NCI-H146 (cell line): ENCODE data around the gene GULP1.
A peak's percentile ranks its signal among the peaks of the same experiment; 100 is the strongest.
"Not testable (repeated sequence)": the region's sequence is repeated elsewhere in the genome, so short reads cannot be mapped to it uniquely, and the experiment has no call there.

Experiments used
- DNase-seq: peaks from one replicate; lab custom pipeline; 2025; lab: John Stamatoyannopoulos, UW

Gene GULP1

DNA sequence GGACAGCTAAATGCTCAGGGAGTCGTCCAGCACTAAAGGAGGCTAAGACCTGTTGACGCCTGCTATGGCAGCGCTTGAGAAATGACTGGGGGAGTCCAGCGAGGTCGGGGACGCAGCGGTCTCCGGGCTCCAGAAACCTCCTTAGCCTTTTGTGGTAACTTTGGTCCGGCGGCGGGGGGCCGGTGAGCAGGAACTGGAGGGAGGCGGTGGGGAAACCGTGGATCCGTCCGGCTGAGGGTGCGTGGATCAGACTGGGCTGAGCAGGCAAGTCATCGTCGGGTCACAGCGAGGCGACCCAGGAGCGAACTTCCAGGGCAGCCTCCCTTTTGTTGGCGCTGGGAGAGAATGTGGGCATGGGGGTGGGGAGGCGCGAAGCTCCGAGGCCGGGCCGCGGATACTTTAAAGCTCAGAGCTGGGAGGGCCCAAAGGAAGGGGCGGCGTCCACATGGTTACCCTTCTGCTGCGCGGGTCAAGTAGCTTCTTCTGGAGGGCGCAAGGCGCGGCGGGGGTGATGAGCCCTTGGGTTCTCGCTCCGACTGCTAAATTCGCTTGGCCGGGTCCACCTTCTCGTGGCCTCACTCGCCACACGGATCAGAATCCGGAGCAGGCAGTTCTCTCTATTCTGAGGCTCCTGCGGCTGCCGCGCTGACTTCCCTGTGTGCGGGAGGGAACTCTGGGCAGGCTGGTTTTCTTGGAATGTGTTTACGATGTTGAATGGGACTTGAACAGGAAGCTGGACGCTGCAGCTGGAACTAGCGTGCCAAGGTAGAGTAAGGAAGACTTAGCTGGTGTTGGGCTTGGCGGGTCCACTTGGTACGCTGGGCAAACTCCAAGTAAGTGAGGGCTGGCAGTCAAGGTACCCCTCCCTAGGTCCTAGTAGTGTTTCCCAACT is 920 bp downstream of the GULP1 start:
- DNase-seq = peak; percentile 87

DNA sequence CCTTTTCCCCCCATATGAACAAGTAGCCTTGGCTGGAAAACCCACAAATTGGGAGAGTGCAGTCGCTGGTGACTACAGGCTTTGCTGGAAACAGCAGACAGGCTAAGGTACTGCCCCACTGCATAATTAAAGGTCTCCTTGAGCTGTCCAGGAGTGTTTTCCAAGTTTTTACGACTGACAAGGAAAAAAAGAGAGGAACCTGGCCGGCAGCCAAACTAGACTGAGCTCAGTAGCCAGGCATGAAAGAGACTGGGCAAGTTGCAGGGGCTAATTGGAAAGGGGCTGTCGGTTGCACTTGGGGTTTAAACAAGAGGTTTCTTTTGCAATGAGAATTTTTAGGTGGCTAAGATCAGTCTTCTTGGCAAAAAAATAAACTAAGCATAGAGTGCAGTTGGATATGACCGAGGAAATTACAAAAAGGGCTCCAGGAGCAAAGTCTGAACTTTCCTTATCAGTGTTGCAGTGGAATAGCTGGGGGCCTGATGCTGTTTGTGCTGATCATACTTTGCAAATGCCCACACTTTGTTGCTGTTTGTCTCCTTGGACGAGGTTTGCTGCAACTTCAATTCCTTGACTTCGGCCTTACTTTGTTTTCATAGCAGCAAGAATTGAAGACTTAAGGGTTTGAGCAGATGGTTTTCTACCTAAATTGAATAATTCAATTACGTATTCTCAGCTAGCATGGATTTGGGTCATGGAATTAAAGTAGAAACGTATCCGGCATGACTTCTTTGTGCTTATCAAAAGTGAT is 2.1 kb downstream of the GULP1 start:
- peak; percentile 68 for DNase-seq

DNA sequence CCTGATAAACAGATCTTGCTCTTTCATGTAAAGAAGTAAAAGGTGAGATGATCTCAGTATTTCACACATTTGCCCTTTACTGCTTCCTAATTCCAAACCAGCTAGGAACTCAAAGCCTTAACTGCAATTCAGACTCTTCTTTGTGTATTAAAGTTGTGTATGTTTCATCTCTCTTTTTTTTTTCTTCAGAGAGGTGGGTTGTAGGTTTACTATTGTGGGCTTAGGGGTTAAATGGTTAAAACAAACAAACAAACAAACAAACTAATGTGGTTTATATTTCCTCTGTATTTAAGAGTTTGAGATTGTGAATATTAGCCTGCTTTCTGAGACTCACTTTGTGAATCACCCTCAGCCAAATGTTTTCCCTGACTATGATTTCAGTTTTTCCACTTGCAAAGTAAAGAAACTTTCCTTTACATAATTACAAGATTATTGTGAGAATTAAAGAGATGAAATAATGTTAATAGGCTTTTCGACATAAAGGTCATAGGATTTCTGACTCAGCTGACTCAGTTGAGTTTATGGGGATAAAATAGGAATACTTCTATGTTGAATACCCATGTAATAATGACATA is 2.8 kb downstream of the GULP1 start:
- DNase-seq = no peak

DNA sequence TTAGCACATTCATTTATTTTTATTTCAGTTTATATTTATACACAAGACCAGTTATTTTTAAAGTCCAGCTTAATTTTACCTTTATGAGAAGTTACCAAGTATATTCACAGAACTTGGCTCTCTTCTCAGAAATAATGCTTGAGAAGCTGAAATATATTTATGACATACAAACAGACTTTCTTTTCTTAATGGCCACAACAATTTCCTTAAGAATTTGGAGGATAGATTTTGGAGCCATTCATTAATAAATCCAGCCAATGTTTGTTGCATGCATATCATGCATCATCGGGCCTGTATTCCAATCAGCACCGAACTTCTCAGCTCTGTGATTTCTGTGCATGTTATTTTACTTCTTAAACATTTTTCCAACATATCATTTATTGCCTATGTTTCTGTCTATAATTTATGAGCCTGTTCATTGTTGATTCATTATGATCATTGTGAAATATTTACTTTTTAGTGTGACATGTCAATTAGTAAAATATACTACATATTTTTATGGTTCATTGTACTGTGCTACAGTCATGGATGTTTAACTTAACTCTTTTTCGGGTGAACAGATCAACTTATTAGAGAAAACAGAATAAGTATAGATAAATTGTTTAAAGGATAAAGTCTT is 3.5 kb downstream of the GULP1 start:
- DNase-seq = no peak

DNA sequence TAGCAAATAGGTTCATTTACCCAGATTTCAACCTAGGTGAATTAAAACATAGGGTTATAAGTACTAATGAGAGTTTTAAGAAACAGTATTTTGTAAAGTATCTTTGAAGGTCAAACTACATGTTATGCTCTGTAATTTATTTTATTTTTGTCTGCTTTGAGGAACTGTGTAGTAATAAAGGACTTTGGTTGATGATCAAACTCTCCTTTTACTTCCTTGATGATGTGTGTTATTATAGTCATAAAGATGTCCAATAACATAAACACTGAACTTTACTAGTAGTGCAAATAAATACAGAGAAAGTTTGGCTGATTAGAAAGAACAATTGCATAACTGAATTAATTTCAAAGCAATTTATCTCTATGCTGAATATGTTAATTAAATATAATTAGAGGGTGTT is 6.3 kb downstream of the GULP1 start:
- DNase-seq = no peak

DNA sequence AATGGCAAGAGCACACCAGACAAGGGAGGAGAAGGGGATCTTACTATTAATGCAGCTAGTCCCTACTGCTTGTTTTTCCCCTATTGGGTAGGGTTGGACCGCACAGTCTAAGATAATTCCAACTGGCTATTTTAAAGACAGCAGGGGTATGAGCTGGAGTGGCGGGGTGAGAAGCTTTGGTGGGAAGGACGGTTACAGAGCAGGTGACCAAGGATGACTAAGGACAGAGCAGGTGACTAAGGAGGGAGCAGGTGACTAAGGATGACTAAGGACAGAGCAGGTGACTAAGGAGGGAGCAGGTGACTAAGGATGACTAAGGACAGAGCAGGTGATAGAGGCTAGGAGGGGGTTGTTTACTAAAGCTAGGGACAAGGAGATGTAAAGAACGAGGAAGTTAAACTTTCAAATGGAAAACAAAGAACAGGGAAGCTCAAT is 7.3 kb downstream of the GULP1 start:
- not testable (repeated sequence) for DNase-seq

DNA sequence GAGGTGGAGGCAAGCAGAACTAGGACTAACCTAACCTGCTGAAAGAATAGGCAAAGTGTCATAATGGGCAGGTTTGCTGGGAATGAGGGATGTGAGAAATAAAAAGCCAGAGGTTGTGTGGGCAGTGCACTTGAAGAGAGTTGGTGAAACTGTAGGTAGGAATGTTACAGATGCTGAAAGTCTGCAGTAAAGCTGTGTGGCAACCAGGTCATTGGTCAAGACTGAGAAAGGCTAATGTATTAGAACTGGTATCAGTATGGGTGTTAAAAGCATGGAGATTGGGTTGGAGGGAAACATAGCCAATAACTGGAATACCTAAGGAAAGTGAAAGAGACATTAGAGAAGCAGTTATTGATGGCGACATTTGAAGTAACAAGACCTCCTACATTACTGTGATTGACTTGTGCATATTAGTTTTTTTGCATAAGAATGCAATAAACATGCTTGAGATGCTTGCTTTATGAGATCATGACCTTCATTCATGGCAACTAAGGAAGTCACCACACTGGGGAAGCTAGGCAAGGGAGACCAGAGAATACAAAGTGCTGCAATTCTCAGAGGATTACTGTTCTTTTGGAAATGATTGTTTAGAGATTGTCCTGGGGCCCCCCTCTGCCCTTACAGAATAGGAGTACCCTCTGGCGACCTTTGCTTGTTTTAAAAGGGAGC is 11.8 kb downstream of the GULP1 start:
- no peak for DNase-seq

DNA sequence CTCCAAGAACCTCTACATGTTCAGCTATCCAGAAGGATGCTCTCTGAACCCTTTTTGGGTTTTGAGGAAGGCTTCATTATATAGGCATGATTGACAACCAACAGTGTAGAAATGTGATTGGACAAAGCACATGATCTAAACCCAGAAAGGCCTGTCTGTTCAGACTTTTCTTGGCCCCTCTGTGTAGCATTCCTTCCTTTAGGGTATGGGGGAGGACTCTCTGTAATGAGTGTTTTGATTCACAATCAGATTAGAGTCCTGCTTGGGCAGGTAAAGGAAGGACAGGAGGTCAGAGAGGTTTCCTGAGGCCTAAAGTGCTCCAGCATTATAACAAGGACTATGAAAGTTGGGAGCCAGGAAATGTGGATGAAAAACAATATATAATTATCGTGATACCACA is 13.6 kb downstream of the GULP1 start:
- DNase-seq = no peak

DNA sequence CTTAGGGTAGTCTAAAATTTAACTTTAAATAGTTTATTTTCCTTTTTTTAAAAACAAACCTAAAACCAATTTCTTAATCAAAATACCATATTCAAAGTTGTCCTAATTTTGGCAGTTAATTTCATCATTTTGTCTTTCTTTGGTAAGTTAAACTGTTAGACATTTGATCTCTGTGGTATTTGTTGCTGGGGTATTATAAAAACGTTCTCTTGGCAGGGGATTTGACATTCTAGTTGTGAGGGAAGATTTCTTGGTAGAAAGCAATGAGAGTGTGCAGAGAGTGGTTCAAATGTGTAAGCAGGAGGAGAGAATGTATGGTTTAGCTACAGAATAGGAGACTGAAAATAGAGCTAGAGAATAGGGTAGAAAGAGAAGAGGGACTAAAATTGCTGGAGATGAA is 14.6 kb downstream of the GULP1 start:
- no peak for DNase-seq

DNA sequence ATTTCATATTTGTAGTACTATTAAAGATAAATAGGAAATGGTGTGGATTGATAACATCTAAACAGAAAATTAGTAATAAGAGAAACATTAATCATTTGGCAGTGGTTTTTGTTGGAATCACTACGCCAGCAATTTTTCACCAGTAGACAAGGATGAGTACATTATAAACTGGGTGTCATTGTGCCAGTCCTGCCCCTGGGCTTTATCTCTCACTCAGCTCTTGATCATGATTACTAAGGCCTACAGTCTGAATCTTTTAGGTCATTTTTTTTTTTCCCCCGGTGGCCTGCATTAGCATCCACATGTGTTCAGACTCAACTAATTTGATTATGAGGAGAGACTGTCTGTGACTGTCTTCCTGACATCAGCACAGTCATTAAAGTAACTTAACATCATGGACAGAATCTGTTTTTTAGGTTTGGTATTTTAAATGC is 16.2 kb downstream of the GULP1 start:
- DNase-seq = no peak

DNA sequence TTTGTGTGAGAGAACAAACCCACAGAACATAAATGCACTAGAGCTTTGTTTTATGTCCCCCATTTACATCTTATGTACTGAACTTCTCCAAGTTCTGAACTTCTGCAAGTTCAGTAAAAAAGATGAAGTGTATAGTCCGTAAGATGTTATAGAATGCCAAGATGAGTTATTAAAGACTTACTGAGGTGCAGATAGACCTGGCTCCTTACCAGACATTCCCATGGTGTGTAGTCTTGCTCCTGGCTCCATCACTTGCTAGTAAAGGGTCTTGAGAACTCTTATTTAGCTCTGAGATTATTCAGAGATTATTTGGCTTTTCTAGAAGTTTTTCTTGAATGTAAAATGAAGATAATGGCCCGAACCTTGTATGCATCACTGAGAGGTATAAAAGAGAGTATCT is 16.8 kb downstream of the GULP1 start:
- DNase-seq = no peak

DNA sequence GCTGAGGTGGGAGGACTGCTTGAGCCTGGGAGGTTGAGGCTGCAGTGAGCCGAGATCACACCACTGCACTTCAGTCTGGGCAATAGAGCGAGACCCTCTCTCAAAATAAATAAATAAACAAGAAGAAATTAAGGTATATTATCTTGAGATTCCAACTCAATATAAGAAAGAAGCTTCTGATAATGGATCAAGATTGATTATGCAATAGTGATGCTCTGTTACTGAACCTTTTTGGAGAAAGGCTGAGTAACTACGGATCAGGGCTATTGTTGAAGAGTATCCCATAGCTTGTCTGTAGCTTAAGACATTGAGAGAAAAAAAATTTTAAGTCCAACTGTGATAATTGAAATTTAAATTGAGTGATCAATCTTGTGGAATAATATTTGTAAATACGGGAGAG is 17.7 kb downstream of the GULP1 start:
- DNase-seq = no peak

DNA sequence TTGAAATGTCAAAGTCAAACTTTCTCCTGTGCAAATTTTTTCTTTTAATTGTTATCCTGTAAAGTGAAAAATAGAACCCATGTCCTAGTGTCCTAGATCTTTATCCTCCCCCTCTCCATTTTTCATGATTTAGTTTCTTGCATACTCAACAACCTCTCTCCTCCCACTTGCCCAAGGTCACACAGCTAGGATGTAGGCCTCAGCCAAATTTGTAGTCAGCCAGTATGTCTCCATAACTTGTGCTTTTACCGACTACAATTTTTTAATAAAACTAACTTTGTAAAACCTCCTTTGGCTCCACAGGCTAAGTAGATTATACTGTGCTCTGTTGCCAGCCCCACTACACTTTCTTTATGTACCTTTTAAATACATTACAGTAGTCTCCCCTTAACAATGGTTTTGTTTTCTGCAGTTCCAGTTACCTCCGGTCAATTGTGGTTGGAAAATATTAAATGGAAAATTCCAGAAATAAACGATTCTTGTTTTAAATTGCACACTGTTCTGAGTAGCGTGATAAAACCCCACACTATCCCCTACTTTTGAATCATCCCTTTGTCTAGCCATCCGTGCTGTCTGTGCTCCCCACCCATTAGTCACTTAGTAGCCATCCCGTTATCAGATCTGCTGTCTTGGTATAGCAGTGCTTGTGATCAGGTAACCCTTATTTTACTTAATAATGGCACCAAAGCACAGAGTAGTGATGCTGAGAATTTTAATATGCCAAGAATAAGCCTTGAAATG is 22.8 kb downstream of the GULP1 start:
- no peak for DNase-seq

DNA sequence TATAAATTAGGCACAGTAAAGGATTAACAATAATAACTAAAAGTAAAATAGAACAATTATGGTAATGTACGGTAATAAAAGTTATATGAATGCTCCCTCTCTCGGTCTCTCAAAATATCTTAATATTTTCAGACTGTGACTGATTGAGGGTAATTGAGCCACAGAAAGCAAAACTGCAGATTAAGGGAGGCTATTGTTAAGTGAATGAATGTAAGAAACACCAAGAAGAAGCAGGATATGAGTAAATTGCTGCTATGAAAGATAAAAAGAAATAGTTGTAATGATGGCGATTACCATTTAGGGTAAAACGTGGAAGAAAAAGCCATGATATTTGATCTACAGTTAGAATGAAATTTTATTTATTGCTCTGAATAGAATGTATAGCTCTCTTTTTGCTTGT is 24.1 kb downstream of the GULP1 start:
- DNase-seq = no peak

DNA sequence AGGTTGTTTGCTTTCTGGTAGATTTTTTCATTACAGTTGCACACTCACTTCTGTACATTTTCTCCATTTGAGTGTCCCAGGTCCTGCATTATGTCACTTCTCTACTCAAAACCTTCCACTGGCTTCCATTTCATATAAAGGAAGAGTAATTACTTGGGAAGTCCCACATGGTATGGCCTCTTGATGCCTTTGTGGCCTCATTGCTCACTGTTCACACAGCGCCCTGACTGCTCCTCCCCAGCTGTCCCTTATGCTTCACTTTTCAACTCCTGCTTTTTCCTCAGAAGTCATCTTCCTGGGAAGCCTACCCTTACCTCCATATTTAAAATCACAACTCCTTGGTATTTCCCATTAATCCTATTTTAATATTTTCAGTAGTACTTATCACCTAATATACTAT is 24.7 kb downstream of the GULP1 start:
- DNase-seq = no peak

DNA sequence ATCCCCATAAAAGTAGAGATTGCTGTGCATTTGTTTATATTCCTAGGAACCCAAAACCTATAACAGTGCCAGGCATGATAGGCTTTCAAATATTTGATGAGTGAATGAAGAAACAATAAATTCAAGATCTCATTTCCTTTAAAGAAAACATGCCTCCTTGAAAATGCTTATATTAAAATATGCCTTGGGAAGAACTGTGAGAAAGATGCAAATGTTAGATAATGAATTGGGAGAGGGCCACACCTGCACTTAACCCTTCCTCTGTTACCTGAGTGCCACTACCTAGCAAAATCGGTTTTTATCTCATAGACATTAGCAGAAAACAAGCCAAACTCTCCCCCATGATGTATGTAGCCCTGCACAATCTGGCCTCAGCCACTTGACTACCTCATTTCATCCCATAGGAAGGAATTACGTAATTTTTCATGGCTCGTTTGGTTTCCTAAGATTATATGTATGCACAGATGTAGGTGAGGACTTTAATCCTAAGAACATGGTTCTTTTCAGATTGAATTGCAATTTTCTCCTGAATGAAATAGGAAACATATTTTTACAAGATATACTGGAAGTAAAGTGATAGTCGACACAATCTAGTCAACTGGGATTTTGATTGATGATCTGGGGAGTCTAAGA is 25.2 kb downstream of the GULP1 start:
- DNase-seq = no peak

DNA sequence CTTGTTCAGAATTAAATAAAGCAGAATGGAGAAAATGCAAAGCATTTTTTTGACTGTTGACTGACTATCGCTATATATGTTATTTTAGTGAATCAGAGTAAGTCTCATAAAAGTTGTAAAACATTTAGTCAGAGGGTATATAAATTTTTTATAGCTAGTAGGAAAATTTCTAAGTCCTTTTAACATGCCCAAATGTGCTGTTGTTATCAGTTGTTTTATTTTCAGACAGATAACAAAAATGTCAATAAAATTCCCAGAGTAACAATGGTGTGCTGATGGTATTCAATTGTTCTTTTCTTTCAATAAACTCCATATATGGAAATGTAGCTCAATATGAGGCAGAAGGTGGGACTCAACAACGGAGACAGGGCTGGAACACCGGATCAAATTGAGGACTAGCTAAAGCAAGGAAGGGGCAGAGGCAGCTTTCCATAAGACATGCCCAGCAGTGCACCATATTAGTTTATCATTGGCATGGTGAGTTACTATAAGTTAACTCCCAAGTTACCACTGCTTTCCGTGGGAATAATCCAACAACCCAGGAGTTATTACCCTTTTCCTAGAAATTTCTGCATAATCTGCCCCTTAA is 26.6 kb downstream of the GULP1 start:
- no peak for DNase-seq

DNA sequence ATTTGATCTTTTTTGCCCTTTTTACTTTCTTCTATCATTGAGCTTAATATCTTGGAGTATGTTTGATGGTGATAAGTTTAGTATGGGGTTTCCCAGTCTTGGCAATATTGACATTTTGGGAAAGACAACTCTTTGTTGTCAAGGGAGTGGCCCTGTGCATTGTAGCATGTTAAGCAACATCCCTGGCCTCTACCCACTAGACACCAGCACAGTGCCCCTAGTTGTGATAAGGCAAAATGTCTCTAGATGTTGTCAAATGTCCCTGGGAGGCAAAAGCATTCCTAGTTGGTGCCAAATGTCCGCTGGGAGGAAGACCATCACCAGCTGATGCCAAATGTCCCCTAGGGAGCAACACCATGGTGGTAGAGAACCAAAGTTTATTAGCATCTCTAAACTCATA is 28.2 kb downstream of the GULP1 start:
- no peak for DNase-seq

DNA sequence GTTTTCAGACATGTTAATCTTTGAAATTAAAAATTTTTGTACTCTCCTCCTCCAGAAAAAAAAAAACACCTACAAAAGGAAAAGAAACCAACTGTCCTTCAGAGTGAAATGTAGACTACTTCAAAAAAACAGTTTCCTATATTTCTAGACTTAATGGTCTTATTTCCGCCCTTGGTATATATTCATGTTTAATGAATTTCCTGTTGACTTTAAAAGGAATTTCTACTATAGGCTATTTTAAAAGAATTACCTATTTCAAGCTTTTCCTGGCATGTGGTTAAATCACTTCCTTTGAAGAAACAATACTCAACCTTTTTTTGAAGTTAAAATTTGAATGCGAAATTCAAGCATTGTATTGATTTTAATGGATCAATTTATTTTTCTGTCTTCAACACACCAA is 29.2 kb downstream of the GULP1 start:
- DNase-seq = no peak
